Skin epidermis (tissue), 12 donors: Measurements from ENCODE around the gene LIPE.

Source experiments
- H3K27ac ChIP-seq, 21 experiments: fragments of 200-600 bp; sonication (generic) in 11 of 21; one replicate each; pipeline ENCODE4 v1.5.0; 2020; ENCODE audit warnings: mild to moderate bottlenecking in 3 of 21, inconsistent platforms in 2 of 21, moderate library complexity in 2 of 21
- H3K4me3 ChIP-seq, 7 experiments: fragments of 200-600 bp; sonication (generic) in 2 of 7; one replicate each; pipeline ENCODE4 v1.5.0; 2020; ENCODE audit warnings: inconsistent platforms in 2 of 7, mild to moderate bottlenecking in 2 of 7, moderate library complexity in 1 of 7

The LIPE gene

GRCh38 chr19:42363614-42364346, 63.4 kb downstream of the LIPE start:
- no peak overlapping the region for H3K4me3 ChIP-seq
- peak overlapping the region in 2 of 21 experiments; percentile 26 to 39 for H3K27ac ChIP-seq

DNA sequence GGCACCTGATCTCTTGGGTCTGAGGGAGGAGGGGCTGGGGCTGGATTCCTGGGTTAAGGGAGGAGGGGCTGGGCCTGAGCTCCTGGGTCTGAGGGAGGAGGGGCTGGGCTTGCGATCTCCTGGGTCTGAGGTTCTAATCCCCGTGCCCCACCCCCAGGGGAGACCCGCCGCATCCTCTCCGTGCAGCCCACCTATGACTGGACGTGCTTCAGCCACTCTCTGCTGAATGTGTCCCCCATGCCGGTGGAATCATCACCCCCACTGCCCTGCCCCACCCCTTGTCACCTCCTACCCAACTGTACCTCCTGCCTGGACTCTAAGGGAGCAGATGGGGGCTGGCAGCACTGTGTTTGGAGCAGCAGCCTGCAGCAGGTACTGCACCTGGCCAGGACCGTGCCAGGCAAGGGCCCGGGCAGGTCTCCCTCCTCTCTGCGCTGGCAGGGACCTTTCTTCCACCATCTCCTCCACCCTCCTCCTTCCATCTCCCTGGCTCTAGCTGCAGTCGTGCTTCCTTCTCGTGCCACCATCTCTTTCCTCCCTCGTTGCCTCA, 64.2 kb downstream of the LIPE start:
- Histone ChIP-seq H3K27ac (peak overlapping the region in 1 of 21 experiments; percentile 9), H3K4me3 (no peak overlapping the region)

GRCh38 chr19:42362342-42362741, 64.8 kb downstream of the LIPE start:
- Histone ChIP-seq H3K27ac (no peak overlapping the region), H3K4me3 (no peak overlapping the region)

DNA sequence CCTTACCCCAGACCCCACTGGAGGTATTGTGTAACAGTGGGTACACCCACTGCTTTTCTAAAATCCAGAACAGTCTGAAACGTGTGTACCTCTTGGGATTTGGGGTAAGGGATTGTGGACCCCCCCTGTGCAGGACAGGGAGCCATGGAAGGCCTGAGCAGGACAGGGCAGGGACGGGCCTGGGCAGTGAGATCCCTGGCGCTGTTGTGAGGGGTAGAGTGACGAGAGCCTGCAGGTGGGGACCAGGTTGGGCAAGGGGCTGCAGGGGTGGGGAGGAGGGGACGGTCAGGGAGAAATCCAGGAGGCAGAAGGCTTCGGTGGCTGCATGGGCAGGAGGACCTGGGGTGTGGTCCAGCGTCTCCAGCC, 65.7 kb downstream of the LIPE start:
- H3K4me3 ChIP-seq = no peak overlapping the region
- no peak overlapping the region for H3K27ac ChIP-seq

DNA sequence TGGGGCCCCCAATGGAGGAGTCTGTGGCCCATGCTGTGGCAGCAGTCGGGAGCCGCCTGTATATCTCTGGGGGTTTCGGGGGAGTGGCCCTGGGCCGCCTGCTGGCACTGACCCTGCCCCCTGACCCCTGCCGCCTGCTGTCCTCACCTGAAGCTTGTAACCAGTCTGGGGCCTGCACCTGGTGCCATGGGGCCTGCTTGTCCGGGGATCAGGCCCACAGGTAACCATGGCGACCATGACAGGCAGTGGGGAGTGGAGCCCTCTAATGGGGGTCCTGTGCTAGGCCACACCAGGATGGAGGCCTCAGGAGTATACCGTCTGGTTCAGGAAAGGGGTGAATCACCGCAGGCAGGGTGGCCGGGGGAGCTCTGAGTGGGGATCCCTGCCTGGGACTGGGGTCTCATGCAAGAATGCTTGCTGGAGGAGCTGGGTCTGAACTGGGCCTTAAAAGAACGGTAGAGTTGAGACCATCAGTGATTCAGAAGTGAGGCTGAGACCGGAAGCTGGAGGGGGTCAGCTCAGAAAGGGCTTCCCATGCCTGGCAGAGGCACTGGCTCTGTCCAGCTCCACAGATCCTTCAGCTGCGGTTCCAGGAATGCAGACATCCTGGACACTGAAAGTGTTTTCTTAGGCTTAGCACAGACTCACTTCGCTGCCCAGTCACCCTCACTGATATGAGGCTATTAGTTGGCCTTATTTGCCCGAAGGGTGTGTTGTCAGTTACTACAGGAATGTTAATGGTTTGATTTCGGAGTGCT, 66.2 kb downstream of the LIPE start:
- no peak overlapping the region for H3K27ac ChIP-seq

DNA sequence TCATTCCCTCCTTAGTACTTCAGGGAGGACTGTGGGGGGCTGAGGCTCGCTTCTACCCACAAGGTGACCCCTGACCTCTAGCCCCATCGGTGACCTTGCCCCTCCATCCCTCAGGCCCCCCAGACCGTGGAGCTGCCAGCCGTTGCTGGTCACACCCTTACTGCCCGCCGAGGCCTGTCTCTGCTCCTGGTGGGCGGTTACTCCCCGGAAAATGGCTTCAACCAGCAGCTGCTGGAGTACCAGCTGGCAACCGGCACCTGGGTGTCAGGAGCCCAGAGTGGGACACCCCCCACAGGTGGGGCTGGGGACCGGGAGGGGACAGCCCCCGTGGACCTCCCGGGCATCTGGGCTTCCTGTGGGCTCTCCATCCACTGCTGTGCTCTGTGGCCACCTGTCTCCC, 69.9 kb downstream of the LIPE start:
- Histone ChIP-seq H3K4me3 (no peak overlapping the region), H3K27ac (no peak overlapping the region)

More for the DNA sequence above, 66.2 kb downstream of the LIPE start:
- no peak overlapping the region for H3K4me3 ChIP-seq

- no peak overlapping the region for H3K4me3 ChIP-seq
- H3K27ac ChIP-seq = no peak overlapping the region
These were observed 70.5 kb downstream of the LIPE start for GRCh38 chr19:42356686-42357085.

DNA sequence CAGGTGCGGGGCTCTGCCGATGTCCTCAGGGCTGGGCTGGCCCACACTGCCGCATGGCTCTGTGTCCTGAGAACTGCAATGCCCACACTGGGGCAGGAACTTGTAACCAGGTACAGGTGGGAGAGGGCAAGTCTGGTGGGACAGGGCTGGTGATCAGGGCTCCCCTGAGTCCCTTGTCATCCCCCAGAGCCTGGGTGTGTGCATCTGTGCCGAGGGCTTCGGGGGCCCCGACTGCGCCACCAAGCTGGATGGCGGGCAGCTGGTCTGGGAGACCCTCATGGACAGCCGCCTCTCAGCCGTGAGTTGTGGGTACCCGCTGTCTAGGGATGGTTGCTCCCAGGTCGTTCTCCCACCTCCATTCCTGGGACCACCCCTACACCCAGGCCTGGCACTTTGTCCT, 71.3 kb downstream of the LIPE start:
- Histone ChIP-seq H3K4me3 (no peak overlapping the region), H3K27ac (no peak overlapping the region)

GRCh38 chr19:42353341-42354015, 73.7 kb downstream of the LIPE start:
- Histone ChIP-seq H3K4me3 (no peak overlapping the region), H3K27ac (no peak overlapping the region)

- Histone ChIP-seq H3K4me3 (no peak overlapping the region), H3K27ac (no peak overlapping the region)
These were observed 74.6 kb downstream of the LIPE start for GRCh38 chr19:42352301-42353259.
